Thyroid gland (tissue), 4 donors: ENCODE data around the gene MBNL3.

ENCODE experiments used
- POLR2A ChIP-seq, 2 donors: fragments of 450-650 bp; IDR thresholded peaks; one replicate each; pipeline ENCODE4 v1.6.1; 2017; ENCODE audit warnings: antibody characterized with exemption in 2 of 2, mild to moderate bottlenecking in 2 of 2, moderate library complexity in 1 of 2
- TF ChIP-seq, protein P1 (sequence below), 6 experiments: fragments of 200-600 bp in 3 of 6; fragments of 450-650 bp in 3 of 6; sonication (generic) in 3 of 6; IDR thresholded peaks; one replicate each; pipeline ENCODE4 v1.5.1; 2016 to 2019; ENCODE audit warnings: antibody characterized with exemption in 6 of 6, mild to moderate bottlenecking in 2 of 6, inconsistent platforms in 1 of 6, moderate library complexity in 1 of 6

GRCh38 chrX:132505116-132505515 lies 16.3 kb upstream of the MBNL3 start:
- TF ChIP-seq, protein P1, sequence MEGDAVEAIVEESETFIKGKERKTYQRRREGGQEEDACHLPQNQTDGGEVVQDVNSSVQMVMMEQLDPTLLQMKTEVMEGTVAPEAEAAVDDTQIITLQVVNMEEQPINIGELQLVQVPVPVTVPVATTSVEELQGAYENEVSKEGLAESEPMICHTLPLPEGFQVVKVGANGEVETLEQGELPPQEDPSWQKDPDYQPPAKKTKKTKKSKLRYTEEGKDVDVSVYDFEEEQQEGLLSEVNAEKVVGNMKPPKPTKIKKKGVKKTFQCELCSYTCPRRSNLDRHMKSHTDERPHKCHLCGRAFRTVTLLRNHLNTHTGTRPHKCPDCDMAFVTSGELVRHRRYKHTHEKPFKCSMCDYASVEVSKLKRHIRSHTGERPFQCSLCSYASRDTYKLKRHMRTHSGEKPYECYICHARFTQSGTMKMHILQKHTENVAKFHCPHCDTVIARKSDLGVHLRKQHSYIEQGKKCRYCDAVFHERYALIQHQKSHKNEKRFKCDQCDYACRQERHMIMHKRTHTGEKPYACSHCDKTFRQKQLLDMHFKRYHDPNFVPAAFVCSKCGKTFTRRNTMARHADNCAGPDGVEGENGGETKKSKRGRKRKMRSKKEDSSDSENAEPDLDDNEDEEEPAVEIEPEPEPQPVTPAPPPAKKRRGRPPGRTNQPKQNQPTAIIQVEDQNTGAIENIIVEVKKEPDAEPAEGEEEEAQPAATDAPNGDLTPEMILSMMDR (IDR thresholded peaks at IDR 0.05), result no peak
- no peak for TF ChIP-seq POLR2A (IDR thresholded peaks at IDR 0.05)
